ENCODE measurements around the gene RAMP3. TPM values are rescaled to one million over a fixed set of nuclear protein-coding genes. Genes with fewer than 3 reads are reported as not detected.

RAMP3 gene
- total RNA-seq, 4 donors from 2014 or later, result 31.6 to 117 (median 112) TPM

DNA sequence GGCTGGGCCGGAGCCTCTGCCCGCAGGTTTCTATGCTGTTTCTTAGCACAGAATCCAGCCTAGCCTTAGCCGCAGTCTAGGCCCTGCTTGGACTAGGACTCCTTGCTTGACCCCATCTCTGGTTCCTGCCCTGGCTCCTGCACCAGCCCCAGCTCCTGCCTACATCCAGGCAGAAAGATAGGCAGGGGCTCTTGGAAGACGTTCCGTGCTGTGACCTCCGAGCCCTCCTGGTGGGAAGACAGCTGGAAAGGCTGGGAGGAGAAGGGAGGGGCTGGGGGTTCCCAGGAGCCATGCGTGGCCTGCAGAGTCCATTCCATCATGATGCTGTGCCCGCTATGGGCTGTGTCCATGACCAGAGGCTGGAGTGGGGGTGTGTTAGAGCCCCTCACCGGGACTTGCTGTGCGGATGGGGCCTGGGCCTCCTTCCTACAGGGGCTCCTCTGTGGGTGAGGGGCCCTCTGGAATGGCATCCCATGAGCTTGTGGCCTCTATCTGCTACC, 26.2 kb downstream of the RAMP3 start:
- no peaks in the 10 kb centered on the region for H3K4me1 ChIP-seq
- H3K4me3 ChIP-seq, result no peak overlapping the region
- WGBS, 2 donors, result 79 to 91% methylated on average over 10 of the region's 10 CpGs
- H3K36me3 ChIP-seq, result no peaks in the 10 kb centered on the region
- no peak overlapping the region for H3K27ac ChIP-seq
- no peaks in the 10 kb centered on the region for H3K9me3 ChIP-seq
- TF ChIP-seq, protein P1, sequence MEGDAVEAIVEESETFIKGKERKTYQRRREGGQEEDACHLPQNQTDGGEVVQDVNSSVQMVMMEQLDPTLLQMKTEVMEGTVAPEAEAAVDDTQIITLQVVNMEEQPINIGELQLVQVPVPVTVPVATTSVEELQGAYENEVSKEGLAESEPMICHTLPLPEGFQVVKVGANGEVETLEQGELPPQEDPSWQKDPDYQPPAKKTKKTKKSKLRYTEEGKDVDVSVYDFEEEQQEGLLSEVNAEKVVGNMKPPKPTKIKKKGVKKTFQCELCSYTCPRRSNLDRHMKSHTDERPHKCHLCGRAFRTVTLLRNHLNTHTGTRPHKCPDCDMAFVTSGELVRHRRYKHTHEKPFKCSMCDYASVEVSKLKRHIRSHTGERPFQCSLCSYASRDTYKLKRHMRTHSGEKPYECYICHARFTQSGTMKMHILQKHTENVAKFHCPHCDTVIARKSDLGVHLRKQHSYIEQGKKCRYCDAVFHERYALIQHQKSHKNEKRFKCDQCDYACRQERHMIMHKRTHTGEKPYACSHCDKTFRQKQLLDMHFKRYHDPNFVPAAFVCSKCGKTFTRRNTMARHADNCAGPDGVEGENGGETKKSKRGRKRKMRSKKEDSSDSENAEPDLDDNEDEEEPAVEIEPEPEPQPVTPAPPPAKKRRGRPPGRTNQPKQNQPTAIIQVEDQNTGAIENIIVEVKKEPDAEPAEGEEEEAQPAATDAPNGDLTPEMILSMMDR (IDR thresholded peaks at IDR 0.05), result no peak
- TF ChIP-seq EP300 (IDR thresholded peaks at IDR 0.05), result no peak
- no peak for TF ChIP-seq POLR2A (IDR thresholded peaks at IDR 0.05)
- H3K27me3 ChIP-seq, result no peaks in the 10 kb centered on the region
- no peak for DNase-seq (ENCODE audit: low spot score in 2 of 2)

DNA sequence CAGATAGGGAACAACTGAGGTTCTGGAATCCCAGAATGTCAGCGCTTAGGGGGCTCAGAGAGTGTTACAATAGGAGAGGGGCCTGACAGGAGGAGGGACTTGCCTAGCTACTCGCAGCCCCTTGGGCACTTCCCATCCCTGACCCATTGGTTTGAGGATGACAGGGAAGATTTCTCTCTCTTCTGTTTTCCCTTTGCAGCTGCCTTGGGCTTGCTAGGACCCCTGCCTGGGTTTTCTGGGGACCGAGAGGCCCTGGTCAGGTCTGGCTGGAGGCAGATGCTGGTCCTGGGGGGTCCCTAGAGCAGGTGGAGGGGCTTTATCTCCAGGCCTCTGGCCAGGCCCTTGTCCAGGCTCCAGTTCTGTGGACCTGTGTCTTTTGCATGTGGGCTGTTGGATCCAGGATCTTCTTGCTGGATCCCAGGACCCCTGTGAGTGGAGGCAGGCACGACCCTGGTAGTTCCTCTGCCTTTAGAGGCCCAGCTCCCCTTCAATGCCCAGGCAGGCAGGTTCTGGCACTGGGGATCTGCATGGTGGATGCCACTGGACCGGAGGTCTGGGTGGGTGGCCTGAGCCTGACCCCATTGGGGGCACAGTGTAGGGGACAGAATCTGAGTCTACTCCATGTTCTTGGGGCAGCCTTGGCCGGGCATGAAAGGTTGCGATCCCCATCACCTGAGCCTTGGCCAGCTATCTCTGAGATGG, 26.9 kb downstream of the RAMP3 start:
- DNase-seq (ENCODE audit: low spot score in 2 of 2), result no peak
- WGBS, 2 donors, result 78 to 84% methylated on average over 7 of the region's 7 CpGs
- TF ChIP-seq POLR2A (IDR thresholded peaks at IDR 0.05), result no peak
- TF ChIP-seq, protein P1 (IDR thresholded peaks at IDR 0.05), result no peak
- no peak for TF ChIP-seq EP300 (IDR thresholded peaks at IDR 0.05)
- no peak overlapping the region for H3K27ac ChIP-seq
- no peak overlapping the region for H3K4me3 ChIP-seq
- H3K9me3 ChIP-seq, result no peaks in the 10 kb centered on the region
- no peaks in the 10 kb centered on the region for H3K27me3 ChIP-seq
- H3K4me1 ChIP-seq, result no peaks in the 10 kb centered on the region
- H3K36me3 ChIP-seq, result no peaks in the 10 kb centered on the region

DNA sequence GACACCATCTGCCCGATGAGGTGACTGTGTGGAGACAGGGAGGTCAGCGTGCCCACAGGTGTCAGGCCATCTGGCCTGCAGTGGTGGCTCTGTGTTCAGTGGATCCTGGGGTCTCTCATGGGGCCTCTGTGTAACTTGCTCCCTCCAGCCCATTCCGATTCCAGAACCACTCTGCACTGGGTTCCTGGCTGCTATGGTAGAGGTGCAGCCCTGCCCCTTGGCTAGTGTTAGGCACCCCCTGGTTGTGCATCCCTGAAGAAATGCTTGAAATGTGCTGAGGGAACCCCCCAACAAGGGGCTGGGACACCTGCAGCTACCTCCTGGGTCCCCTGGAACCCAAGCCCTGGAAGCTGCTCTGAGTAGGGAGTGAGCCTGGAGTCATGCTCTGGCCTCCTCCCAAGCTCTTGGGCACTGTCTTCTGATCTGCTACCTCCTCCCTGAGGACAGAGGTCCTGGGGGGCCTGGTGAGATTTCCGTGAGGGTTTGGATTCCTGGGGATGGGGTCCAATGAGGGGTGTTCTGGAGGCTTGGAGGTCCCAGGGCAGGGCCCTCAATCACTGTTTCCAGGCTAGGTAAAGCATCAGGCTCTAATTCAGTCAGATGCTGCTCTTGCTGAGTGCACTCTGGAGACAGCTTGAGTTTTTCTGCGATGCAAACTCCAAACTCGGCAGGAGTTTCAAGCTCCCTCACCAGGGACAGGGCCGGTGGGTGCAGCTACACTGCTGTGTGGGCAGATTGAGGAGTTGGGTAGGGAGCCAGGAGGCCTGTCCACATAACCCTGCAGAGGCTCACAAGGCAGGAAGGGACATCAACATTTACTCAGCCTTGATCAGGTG, 27.7 kb downstream of the RAMP3 start:
- no peaks in the 10 kb centered on the region for H3K36me3 ChIP-seq
- no peaks in the 10 kb centered on the region for H3K27me3 ChIP-seq
- no peak for DNase-seq (ENCODE audit: low spot score in 2 of 2)
- no peak for TF ChIP-seq EP300 (IDR thresholded peaks at IDR 0.05)
- no peak for TF ChIP-seq POLR2A (IDR thresholded peaks at IDR 0.05)
- TF ChIP-seq, protein P1 (IDR thresholded peaks at IDR 0.05), result no peak
- no peaks in the 10 kb centered on the region for H3K9me3 ChIP-seq
- 55 to 67% methylated on average over 6 to 7 of the region's 7 CpGs for WGBS, 2 donors
- H3K27ac ChIP-seq, result no peak overlapping the region
- no peak overlapping the region for H3K4me3 ChIP-seq
- H3K4me1 ChIP-seq, result no peaks in the 10 kb centered on the region

DNA sequence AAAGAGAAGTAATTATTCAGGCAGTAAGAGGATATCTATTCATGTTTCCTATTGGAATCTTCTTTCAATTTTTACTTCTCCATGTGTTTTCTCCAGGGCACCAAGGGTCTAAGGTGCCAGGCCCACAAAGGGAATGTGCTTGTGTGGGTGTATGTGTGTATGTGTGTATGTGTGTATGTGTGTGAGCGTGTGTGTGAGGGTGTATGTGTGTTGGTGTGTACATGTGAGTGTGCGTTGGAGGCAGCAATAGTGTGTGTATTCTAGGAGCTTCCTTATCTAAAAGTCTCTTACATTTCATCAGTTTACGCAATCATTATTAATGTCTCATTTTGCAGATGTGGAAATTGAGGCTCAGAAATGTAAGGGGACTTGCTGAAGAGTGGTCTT, 28.3 kb downstream of the RAMP3 start:
- WGBS, 2 donors, result 83 to 85% methylated on average over 3 of the region's 3 CpGs
- H3K27ac ChIP-seq, result no peak overlapping the region

More for the DNA sequence above, 28.3 kb downstream of the RAMP3 start:
- H3K4me3 ChIP-seq, result no peak overlapping the region
- peaks cover 0 to 5% (median 0%) of the 10 kb centered on the region in 4 donors for H3K4me1 ChIP-seq
- DNase-seq (ENCODE audit: low spot score in 2 of 2), result no peak
- H3K36me3 ChIP-seq, result no peaks in the 10 kb centered on the region
- H3K9me3 ChIP-seq, result no peaks in the 10 kb centered on the region
- TF ChIP-seq EP300 (IDR thresholded peaks at IDR 0.05) (no peak), POLR2A (IDR thresholded peaks at IDR 0.05) (no peak)
- TF ChIP-seq, protein P1 (IDR thresholded peaks at IDR 0.05), result no peak
- H3K27me3 ChIP-seq, result no peaks in the 10 kb centered on the region

Data from tibial nerve (tissue), 4 donors.